Measurements from ENCODE around the gene TH.
A peak's percentile ranks its signal among the peaks of the same experiment; 100 is the strongest.

Gene TH

DNA sequence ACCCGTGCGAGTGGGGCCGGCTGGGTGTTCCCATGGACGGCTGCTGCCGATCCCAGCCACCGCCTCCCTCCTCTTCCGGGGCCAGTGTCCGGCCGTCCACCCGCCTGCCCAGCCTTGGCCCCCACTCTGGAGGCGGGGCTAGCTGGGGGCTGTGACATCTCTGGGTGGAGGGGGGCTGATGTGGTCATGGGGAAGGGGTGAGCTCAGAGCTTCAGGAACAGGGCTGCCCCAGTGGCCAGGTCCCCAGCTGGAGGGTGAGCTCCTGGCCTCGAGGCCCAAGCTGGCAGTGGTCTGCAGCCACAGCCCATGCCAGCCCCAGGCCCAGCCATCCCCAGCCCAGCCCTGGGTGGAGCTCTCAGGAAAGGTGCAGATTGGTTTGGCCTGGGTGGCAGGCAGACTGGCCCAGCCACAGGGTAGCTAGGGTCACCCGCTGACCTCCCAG is 13.3 kb downstream of the TH start:
- DNase-seq, result no peak

DNA sequence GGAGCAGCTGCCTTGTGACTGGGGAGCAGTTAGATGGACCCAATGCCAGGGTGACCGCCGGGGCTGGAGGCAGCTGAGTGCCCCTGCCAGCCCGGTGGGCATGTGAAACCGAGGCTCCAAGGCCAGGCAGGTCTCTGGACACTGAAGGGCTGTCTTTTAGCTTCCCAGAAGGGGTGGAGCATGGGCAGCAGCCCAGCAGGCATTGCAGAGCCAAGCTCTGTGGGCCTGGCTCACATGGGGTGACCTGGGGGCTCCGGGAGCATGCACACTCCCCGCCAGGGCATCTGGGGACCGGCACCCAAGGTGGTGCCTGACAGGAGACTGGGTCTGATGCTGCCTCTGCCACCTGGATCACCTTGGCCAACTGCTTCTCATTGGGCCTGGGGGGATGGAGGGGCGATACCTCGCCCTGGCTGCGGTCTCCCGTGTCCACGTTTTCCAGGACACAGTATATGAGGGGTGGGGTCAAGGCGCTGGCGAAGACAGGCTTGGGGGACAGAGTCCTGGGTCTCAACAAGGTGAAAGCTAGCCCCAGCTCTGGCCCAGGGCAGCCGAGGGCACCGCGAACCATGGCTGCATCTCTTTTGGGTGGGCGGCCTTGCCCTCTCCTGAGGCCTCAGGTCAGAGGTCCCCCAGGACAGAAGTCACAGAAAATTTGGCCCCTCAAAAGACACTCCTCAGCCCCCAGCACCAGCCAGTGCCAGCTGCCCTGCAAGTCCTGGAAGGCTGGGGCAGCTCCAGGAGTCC is 14.1 kb downstream of the TH start:
- DNase-seq, result no peak

DNA sequence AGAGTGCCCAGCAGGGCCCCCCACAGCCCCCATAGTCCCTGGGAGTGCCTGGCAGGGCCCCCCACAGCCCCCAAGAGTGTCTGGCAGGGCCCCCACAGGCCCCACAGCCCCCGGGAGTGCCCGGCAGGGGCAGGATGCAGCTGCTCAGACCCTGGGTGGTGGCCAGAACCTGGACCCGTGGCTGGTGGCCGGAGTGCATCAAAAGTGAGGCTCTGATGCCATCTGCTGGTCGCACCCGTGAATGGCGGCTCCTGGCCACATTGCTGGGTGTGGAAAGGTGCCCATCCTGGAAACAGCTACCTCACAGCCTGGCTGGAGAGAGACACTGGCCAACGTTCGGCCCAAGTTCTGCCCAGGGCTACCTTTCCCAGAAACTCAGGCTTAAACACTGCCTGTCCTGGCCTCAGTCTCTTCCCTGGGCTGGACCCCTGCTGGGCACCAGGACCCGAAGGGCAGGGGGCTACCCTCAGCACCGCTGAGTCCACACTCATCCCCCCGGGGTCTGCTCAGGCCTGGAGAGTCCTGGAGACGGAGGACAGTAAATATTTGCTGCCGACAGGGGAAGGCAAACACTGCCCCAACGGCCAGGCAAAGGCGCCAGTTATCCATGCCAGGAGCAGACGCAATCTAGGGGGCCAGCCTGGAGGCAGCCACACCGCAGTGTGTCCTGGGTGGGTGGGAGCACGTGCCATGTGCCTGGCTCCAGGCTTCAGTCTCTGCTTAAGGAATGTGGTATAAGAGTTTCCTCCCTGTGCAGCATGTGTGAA is 15.0 kb downstream of the TH start:
- DNase-seq, result peak; percentile 12

DNA sequence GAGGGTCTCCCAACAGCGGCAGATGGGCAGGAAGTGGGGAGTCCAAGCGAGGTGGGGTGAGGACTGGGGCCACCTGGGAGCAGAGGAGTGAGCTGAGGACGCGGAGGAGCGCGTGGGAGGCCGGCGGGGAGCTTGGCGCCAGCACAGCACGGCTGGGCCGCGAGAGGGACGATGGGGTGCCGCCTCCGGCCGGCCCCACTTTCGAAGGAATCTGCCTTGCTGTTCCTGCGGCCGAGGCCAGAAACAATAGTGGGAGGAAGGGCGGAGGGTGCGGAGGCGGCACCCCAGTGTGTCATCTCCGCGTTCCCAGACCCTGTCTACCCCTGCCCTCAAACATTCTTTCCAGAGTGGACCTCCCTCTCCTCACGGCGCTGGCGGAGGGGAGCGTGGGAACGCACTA is 16.1 kb downstream of the TH start:
- no peak for DNase-seq

DNA sequence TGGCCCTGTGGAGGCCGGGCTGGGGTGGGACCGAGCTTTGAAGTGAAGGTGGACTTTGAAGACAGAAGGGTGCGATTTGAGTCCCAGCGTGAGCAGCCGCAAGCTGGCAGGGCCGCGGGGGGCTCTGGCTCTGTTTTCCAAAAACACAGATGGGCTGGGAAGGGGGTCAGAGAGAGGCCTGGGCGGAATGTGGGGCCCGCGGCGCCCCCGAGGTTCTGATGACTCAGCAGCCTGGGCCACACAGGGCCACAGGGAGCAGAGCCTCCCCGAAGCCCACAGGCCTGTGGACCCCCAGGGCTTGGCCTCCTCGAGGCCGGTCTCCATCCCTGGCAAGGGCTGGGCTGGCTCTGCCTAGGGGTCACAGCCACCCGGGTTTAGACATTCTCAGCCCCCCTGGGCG is 16.7 kb downstream of the TH start:
- no peak for DNase-seq

DNA sequence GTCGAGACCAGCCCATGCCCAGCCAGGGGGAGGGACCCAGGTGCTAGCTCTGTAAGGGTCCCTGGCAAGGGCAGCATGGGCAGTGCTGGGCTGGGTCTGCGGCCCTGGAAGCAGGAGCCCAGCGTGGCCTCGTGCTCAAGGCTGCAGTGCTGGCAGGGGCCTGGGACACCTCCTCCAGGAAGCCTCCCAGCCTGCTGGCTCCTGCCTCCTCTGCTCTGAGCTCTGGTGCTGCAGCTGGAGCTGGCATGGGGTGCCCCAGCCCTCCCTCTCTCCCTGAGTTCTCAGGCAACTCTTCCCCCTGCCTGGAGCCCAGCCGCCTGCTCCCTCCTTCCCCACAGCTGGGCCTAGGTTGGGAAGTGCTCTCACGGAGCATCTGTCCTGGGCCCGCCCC is 17.4 kb downstream of the TH start:
- DNase-seq, result no peak

DNA sequence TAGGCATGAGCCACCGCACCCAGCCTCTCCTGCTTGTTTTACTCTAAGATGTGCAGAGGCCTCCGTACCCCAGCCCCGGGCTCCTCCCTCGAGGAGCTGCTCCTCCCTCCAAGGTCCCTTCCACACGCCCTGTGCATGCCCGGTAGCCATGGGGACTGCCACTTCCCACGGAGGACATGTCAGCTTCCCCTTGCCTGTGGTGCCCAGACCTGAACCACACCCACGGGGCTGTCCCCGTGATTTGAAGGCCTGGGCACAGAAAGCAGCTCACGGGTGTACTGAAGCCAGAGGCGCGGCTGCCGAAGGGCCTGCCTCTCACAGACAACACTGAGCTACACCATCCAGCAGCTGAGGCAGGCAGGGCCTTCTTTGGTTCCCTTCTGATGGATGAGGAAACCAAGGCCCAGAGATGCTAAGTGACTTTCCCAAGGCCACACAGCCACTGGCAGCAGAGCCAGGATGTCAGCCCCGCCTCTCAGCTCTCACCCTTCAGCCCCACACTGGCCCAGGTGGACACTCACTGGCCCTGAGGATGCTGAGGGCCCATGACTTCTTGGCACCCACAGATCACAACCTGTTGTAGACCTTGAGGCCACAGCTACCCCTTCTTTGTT is 17.9 kb downstream of the TH start:
- DNase-seq, result no peak

DNA sequence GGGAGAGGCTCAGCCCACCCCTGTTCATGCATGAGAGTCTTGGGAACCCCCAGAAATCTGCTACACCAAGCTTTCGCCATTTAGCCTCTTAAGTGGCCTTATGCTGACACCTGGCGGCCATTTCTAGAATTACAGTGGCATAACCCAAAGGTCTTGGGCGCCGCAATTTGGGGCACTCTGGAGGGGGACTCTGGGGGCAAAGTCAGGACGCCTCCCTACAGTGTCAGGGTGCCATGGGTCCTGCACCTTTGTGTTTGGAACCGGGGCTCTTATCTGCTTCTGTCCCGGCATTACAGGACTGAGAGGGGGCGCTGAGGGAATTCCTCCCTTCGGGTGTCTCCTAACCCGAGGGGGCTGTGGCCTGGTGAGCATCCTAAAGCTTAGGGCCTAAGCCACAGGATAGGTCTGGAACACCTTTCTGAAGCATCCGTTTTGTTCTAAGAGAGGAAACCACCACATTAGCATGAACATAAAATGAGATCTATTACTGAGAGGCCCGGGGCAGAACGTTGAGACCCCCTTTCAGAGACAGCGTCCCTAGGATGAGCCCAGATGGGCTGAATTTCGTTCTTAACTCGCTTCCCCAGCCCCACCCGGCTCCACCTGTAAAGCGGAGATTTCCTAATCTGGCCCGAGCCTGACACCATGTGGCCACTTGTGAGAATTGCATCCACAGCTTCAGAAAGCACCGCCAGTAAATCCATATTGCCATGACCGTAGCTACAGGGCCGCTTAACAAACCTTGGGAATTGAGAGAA is 19.9 kb downstream of the TH start:
- peak; percentile 7 for DNase-seq

DNA sequence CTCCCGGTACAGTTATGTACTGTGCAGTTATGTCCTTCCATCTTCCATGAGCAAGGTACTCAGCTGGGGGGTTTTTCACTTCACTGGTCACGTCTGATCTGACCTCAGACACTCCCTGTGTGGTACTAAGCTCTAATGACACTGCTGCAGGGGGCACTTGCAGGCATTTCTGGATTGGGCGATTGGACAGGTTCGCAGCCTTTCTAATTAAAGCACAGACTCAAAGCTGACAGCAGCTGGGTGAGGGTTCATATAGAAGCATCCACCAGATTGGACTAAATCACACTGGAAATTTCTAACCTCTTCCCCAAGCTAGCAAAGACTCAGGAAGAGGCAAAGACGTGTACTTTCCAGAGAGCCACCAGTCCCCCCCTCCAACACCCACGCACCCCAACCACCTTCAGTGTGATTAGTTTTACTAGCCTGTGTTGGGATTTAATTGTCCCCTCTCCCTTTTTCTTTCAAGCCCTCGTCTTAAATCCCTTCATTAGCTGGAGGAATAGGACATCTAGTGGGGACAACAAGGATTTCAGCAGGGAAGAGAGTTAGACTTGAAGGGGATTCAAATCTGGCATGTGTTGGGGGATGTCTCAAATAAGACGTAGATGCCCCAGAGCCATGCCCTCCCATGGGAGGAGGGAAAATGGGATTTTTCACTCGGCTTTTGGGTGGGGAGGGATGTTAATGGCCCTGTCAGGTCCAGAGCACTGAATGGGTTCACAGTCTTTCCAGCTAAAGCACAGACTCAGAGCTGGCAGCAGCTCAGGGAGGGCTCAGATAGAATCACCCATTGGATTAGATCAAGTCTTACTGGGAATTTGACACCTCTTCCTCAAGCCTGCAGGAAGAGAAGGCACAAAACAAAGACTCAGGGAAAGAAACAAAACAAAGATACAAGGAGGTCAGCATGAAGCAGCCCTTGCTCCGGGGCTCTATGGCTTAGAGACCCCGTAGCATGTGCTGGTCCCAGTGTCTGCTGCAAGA is 21.5 kb downstream of the TH start:
- DNase-seq, result no peak

DNA sequence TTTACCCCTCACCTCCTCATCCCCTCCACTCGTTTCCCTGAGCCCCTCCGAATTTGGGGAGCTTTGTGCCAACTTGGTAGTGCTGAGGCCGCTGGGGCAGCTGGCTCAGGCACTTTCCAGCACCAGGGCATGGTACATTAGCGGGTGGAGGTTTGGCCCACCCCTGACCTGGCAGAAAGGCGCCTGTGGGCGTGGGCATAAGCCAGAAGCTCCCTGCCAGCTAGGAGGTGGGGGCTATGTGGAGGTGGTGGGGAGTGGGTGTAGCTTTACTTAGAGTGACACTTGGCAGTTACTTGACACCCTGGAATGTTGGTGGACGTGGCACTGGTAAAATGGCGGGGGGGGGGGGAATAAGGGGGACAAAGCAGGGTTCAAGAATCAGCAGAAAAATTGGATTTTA is 22.2 kb downstream of the TH start:
- no peak for DNase-seq

DNA sequence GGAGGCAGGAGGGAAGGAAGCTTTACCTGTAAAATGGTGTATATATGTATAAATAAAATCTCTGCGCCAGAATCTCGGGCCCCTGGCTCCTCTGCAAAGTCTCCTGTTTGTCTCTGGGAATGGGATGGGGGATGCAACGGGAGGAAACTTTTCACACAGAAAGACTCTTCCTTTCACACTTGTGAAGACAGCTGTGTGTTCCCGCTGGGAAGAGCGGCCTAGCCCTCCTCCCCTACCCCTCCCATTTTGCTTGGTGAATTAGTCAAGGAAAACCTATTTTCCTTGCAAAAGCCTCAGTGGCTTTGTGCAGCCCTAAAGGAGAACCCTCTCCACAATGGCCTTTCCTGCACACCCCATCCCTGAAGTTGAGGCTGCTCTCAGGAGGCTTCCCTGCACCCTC is 23.0 kb downstream of the TH start:
- DNase-seq, result no peak

DNA sequence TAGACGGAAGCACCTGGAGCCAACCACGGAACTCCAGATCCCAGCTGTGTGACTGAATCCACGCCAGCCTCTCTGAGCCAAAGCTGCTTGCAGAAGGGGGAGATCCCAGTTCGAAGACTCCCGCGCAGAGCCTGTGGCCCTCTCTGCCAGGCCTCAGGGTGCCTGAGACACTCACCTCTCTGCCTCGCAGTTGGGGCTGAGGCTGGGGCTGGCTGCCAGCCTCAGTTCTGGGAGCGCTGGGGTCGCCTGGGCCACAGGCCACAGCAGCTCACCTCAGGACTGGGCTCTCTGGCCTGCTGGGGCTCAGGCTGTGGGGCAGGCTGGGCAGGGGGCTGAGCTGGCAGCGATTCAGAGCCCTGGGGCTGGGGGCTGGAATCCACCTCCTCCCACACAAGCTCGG is 24.2 kb downstream of the TH start:
- no peak for DNase-seq

DNA sequence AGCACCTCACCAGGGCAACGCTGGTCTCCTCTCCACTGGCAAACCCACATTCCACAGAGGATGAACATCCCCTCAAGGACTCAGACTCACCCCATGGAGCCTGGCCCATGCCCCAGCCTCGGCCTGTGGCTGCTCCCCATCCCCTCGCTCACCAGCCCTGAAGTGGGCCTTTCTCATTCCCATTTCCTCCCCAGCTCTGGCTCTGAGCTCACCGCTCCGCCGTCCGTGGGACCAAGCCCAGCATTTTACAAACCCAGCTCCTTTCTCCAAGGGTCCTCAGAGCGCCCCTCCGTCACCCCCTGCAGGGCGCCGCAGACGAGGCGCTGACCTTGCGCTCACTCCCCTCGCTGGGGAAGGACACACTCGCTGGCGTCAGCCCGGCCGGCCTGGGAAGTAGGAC is 25.6 kb downstream of the TH start:
- DNase-seq, result no peak

DNA sequence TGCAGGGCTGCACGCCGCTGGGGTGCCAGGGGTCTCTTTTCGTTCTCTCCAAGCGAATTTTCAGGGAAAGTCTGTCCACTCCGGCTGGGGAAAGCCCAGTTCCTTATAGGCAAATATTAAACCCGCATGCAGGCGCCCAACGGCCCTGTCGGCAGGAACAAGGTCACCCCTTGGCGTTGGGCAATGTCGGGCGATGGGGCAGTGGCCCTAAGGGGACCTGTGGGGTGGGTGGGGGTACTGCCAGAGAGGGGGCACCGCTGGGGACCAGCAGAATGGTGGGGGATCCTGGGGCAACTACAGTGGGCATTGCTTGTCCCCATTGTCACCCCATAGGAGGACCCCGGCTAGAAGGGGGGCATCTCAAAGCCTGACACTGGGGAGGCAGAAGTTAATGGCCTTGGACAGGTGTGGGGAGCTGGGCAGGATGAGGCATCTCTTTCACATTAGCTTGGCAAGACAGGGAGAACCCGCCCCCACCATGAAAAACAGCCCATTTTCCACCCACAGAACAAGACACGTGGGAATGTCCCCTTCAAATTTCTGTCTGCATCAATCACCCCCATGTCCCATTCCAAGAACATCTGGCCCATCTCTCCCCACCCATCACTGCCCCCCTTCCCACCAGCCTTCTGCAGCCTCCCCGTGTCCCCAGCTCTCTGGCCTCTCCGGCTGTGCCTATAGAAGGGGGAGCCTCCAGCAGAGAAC is 26.9 kb downstream of the TH start:
- DNase-seq, result no peak

DNA sequence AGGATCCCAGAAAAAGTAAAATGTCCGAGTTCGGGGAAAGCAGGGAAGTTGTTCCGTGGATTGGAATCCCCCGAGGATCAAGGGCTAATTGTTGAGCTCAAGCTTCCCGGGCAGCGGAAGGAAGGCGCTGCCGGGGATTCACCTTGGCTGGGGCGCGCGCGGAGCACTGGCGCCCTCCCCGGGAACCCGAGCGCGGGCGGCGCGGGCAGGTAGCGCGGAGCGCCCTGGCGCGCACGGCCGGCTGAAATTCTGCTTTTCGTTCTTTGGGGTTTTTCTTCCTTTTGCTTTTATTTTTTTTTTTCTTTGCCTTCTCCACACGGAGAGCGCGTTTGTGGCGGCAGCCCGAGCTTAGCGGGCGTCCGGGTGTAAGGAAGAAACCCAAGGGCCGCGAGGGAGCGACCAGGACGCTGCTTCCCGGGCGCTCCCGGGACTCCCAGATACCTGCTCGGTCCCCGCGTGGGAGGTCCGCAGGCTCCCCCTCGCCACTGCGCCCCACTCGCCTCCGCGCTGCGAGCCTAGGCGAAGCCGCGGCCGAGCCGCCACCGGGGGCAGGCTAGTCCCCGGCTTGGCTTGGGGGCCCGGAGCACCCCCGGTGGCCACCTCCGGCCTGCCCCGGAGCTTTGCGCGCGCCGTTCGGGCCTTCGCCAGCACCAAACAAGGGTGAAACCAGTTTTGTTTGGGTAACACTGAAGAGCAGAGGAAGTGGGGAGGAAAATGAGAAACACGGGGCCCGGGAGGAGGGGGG is 27.6 kb downstream of the TH start:
- no peak for DNase-seq

DNA sequence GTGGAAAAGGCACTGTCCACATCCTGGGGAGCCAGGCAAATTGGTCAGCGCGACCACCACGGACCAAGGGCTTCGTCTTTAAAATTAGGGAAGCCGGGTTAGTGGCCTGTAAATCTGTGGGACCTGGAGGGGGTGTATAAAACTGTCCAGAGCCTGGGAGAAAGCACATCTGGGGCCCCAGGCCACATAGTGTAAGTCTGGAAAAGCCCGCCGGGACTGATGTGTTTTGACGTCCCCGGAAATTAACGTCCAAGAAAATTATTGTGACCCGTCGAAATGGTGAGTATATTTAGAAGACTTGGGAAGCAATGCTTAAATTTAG is 28.2 kb downstream of the TH start:
- DNase-seq, result no peak

DNA sequence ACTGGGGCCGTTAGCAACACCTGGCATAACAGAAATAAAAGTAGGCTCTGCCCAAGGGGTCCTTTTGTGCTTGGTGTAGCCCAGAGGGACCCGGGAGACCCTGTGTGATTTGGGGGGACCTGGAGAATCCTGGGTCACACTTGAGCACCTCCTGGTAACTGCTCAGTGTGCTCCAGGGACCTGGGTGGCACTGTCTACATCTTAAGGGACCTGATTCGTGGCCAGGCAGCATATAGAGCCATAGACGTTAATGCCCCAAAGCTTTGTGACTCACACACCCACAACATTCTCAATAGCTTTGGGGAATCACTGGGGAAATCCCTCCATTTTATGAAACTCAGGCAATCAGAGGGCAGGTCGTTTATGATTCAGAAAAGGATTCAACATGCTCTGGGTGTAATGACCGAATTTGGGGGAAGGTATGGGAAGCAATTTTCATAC is 28.8 kb downstream of the TH start:
- no peak for DNase-seq

DNA sequence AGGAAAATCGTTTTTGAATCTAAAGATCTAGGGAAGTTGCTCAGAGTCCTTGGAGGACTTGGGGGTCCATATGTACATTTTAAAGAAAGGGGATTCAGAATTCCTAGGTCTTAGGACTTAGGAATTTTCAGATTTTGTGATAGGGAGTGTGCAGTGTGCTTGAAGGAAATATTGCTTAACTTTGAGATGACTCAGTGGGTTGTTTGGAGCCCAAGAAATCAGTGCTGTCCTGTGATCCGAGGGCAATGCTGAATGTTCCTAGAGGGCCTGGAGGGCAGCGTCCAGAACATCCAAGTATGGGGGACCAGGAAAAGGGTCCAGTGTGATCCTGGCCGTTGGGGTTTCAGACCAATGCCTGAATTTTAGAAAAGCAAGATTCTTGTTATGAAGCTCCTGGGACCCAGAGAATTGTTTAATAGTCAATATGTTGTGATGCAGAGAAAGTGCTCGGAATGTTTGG is 29.3 kb downstream of the TH start:
- DNase-seq, result no peak

DNA sequence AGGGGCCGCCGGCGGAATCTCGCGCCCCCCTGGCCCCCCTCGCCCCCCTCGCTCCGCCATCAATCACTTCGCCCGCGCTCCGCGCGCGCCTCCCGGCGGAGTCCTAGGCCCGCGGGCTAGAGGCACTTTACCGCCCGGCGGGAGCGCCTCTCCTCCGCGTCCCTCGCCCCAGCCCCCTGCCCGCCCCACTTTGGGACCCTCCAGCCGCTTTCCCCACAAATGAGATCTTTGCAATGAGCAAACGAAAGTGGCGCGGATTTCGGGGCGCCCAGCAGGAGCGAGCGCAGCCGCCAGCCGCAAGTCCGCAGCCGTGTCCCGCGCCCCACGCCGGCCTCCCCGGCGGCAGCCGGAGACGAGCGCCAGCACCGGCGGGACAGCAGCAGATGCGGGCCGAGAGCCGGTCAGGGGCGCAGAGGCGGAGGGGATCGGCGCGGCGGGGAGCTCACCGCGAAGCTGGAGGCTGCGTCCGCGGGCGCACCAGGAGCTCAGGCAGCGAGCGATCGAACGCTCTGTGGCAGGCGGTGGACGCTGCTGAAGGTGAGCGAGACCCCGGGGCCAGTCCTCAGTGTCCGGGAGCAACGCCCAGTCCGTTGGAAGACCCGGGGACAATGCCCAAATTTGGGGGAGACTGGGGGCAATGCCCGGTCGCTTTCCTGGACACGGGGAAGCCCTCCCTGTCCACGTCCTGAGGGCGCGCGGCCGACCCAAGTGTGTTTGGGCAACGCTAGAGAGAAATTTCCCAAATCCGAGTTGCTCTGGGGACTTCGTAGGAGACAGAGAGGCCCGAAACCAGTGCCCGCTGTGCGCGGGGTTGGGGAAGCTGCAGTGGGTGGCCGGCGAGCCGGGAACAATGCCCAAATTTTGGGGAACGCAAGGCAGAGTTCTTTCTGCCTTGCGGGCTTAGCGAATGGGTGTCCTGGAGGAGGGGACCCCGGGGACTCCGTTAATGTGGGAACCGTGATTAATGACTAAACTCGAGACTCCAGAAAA is 30.9 kb downstream of the TH start:
- DNase-seq, result no peak

Measured in NCI-H510A treated with DMSO at 0.1 percent for 48 hours (cell line).